NCI-H2227 (cell line): Measurements from ENCODE around the gene RNU7-1.

ENCODE experiments used
- DNase-seq: peaks from one replicate; lab custom pipeline; 2025; ENCODE audit not compliant: unreplicated experiment; lab: John Stamatoyannopoulos, UW

RNU7-1 gene

GRCh38 chr12:6917491-6918231, 26.0 kb upstream of the RNU7-1 start:
- no peak for DNase-seq

- DNase-seq: no peak
These were observed 24.0 kb upstream of the RNU7-1 start for GRCh38 chr12:6919588-6919987.

- DNase-seq: no peak
These were observed 22.1 kb upstream of the RNU7-1 start for GRCh38 chr12:6921539-6921938.

GRCh38 chr12:6921996-6922946, 21.3 kb upstream of the RNU7-1 start:
- DNase-seq: no peak

GRCh38 chr12:6923003-6923732, 20.4 kb upstream of the RNU7-1 start:
- DNase-seq: no peak

GRCh38 chr12:6923851-6924250, 19.8 kb upstream of the RNU7-1 start:
- no peak for DNase-seq

- no peak for DNase-seq
These were observed 18.4 kb upstream of the RNU7-1 start for GRCh38 chr12:6925239-6925539.

- peak; percentile 32 for DNase-seq
These were observed 17.9 kb upstream of the RNU7-1 start for GRCh38 chr12:6925540-6926279.

GRCh38 chr12:6927379-6928021, 16.1 kb upstream of the RNU7-1 start, which contains the start of gene ATN1:
Gene ATN1, plus strand, starts transcription at chr12:6927959. Its CDS starts 6,043 bp downstream, at chr12:6934002.
- DNase-seq: peak; percentile 74

GRCh38 chr12:6928022-6928702, 15.5 kb upstream of the RNU7-1 start:
- DNase-seq: no peak

- DNase-seq: no peak
These were observed 14.8 kb upstream of the RNU7-1 start for GRCh38 chr12:6928703-6929407.

GRCh38 chr12:6929466-6930452, 13.9 kb upstream of the RNU7-1 start:
- no peak for DNase-seq

- no peak for DNase-seq
These were observed 10.8 kb upstream of the RNU7-1 start for GRCh38 chr12:6932766-6933165.

GRCh38 chr12:6934110-6934509, 9.5 kb upstream of the RNU7-1 start:
- no peak for DNase-seq

- DNase-seq: no peak
These were observed 8.0 kb upstream of the RNU7-1 start for GRCh38 chr12:6935371-6936193.

GRCh38 chr12:6936194-6936635, 7.4 kb upstream of the RNU7-1 start:
- DNase-seq: no peak
